GM20000 (cell line): Measurements from ENCODE around the gene NEK8.

Source experiments
- DNase-seq: peaks from one replicate; pipeline ENCODE4 v3.0.0; 2012; ENCODE audit warnings: low spot score
- TF ChIP-seq, protein P1 (sequence below): IDR thresholded peaks from 2 replicates; pipeline ENCODE4 v1.5.1; 2012; ENCODE audit warnings: mild to moderate bottlenecking, control low read depth; ENCODE audit errors: extremely low read depth, missing control alignments

NEK8 gene

GRCh38 chr17:28749516-28750177 is 21.1 kb downstream of the NEK8 start:
- no peak for DNase-seq
- TF ChIP-seq, protein P1, sequence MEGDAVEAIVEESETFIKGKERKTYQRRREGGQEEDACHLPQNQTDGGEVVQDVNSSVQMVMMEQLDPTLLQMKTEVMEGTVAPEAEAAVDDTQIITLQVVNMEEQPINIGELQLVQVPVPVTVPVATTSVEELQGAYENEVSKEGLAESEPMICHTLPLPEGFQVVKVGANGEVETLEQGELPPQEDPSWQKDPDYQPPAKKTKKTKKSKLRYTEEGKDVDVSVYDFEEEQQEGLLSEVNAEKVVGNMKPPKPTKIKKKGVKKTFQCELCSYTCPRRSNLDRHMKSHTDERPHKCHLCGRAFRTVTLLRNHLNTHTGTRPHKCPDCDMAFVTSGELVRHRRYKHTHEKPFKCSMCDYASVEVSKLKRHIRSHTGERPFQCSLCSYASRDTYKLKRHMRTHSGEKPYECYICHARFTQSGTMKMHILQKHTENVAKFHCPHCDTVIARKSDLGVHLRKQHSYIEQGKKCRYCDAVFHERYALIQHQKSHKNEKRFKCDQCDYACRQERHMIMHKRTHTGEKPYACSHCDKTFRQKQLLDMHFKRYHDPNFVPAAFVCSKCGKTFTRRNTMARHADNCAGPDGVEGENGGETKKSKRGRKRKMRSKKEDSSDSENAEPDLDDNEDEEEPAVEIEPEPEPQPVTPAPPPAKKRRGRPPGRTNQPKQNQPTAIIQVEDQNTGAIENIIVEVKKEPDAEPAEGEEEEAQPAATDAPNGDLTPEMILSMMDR = no peak

GRCh38 chr17:28750178-28751047 is 21.8 kb downstream of the NEK8 start:
- TF ChIP-seq, protein P1 = peak; percentile 99
- peak; percentile 85 for DNase-seq

DNA sequence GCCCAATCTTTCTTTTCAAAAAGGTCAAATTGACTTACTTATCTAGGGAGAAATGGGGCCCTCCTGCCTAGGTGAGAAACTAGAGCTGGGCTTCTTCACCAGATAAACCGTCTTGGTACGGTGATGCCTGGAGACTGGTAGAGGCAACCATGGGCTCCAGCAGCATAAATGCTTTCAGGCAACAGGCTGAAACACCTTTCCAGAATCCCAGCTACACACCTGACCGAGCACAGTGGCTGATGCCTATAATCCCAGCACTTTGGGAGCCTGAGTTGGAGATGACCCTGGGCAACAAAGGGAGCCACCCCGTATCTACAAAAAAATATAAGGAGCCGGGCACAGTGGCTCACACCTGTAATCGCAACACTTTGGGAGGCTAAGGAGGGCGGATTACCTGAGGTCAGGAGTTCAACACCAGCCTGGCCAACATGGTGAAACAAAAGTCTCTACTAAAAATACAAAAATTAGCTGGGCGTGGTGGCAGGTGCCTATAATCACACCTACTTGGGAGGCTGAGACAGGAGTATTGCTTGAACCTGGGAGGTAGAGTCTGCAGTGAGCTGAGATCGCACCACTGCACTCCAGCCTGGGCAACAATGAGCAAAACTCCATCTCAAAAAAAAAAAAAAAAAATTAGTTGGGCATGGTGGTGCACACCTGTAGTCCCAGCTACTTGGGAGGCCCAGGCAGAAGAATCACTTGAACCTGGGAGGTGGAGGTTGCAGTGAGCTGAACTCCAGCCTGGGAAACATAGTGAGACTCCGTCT is 23.2 kb downstream of the NEK8 start:
- TF ChIP-seq, protein P1 = no peak
- DNase-seq = no peak

DNA sequence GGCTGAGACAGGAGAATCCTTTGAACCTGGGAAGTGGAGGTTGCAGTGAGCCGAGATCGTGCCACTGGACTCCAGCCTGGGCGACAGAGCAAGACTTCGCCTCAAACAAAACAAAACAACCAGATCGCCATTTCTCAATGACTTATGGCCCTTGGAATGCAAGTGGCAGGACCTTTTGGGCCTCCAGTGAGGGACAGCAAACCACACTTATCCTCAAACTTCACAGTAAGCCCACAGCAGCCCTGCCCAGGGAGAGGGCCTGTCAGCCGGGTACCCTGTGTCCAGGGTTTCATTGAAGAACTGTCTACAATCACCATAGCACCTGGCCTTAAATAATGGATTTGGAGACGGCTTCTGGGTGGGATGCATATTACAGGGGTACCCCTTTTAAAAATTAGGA is 26.9 kb downstream of the NEK8 start:
- no peak for DNase-seq
- TF ChIP-seq, protein P1 = no peak

DNA sequence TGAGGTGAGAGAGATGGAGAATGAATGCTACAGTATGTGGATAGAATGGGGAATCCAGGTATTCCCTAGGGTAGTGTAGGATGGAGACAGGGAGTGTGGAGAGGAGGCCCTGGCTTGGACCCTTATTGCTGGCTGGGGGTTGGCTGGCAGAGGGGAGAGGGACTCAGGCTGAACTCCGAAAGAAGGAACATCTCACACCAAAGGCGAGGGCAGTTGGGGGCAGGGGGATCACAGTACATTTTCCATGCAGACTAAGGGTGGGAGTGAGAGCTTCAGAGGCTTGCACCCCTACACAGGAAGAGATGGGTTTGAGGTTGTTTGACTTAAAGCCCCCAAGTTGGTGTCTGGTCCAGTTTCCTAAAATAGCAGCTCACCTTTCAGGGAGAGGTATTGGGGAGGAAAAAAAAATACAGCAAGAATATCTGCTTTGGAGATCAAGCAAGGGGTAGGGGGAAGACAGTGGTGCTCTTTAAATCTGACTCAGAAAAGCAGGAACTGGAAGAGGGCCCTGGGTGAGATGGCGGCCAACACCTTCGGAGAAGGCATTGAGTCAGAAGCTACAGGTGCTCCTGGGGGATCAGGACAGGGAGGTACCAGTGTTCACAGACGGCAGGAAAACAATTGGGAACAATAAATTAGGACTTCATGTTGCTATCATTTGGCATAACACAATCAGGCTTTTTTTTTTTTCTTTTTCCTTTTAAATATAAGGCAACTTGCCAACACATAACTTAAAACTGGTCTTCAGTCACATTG is 27.6 kb downstream of the NEK8 start:
- TF ChIP-seq, protein P1 = no peak
- no peak for DNase-seq

DNA sequence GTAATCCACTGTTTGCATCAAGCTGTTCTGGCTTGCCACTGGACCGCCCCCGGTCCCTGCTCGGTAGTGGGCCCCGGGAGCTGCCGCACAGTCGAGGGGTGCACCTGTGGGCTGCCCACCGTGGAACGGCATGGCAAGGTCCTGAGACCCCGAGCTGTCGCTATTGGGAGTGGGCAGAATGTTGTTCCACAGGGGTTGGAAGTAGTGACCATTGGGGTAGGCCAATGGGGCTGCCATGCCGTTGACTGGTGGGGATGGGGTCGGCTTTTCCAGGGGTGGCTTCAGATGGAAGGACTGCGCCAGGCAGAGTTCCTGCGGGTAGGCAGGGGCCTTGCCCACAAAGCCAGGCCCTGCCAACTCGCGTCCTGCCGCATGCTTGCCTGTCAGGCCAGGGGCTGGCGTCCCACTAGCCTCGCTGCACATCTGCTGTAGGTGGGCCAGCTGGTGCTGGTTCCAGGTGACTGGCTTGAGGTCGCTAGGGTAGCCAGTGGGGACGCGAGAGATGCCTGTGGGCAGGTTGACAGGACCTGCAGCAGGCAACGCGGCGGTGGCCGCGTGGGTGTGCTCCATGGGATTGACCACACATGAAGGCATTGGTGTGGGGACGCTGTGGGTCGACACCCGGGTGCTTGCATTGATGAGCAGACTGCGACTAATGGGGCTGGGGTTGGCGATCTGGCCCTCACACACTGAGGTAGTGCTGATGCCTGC is 30.0 kb downstream of the NEK8 start:
- DNase-seq = no peak
- TF ChIP-seq, protein P1 = no peak
